ENCODE data around the gene IQCN. TPM values are rescaled to one million over a fixed set of nuclear protein-coding genes. Genes with fewer than 3 reads are reported as not detected.

Gene IQCN
- total and polyA plus RNA-seq, 2 experiments from 2014 or later, result 0.35 TPM; not detected in 1

- Histone ChIP-seq H3K27ac (ENCODE audit: low read depth) (no peak overlapping the region), H3K4me3 (no peak overlapping the region), H2AFZ (no peak overlapping the region), H4K20me1 (replicated peaks; ENCODE audit: insufficient read depth) (no peaks in the 10 kb centered on the region), H3K9me2 (ENCODE audit: insufficient read depth) (peaks cover 6% of the 10 kb centered on the region; the same call in 1 of the 2 replicates), H3F3A (replicated peaks; ENCODE audit: low read depth) (peaks cover under 1% of the 10 kb centered on the region; the same call in 1 of the 2 replicates), H3K27me3 (ENCODE audit: insufficient read depth) (no peaks in the 10 kb centered on the region), H3K36me3 (ENCODE audit: insufficient read depth) (no peaks in the 10 kb centered on the region), H3K4me1 (ENCODE audit: insufficient read depth) (peaks cover 7% of the 10 kb centered on the region; the same call in 1 of the 2 replicates), H3K4me2 (no peak overlapping the region), H3K79me2 (replicated peaks; ENCODE audit: insufficient read depth) (no peaks in the 10 kb centered on the region)
- TF ChIP-seq EZH2phosphoT487 (IDR thresholded peaks at IDR 0.05; ENCODE audit: unreplicated experiment) (no peak), ETS1 (IDR thresholded peaks at IDR 0.05) (no peak), ZNF331 (CRISPR knock-in tag; IDR thresholded peaks at IDR 0.05; ENCODE audit: low read depth) (no peak), JUNB (IDR thresholded peaks at IDR 0.05; ENCODE audit: unreplicated experiment) (no peak), POLR2AphosphoS5 (IDR thresholded peaks at IDR 0.05; ENCODE audit: low read depth) (no peak), NANOG (IDR thresholded peaks at IDR 0.05; ENCODE audit: borderline replicate concordance) (no peak), STAT1 (IDR thresholded peaks at IDR 0.05; ENCODE audit: unreplicated experiment) (no peak), EZH2 (IDR thresholded peaks at IDR 0.05; ENCODE audit: low read depth, unreplicated experiment) (no peak)
- TF ChIP-seq, protein P1, sequence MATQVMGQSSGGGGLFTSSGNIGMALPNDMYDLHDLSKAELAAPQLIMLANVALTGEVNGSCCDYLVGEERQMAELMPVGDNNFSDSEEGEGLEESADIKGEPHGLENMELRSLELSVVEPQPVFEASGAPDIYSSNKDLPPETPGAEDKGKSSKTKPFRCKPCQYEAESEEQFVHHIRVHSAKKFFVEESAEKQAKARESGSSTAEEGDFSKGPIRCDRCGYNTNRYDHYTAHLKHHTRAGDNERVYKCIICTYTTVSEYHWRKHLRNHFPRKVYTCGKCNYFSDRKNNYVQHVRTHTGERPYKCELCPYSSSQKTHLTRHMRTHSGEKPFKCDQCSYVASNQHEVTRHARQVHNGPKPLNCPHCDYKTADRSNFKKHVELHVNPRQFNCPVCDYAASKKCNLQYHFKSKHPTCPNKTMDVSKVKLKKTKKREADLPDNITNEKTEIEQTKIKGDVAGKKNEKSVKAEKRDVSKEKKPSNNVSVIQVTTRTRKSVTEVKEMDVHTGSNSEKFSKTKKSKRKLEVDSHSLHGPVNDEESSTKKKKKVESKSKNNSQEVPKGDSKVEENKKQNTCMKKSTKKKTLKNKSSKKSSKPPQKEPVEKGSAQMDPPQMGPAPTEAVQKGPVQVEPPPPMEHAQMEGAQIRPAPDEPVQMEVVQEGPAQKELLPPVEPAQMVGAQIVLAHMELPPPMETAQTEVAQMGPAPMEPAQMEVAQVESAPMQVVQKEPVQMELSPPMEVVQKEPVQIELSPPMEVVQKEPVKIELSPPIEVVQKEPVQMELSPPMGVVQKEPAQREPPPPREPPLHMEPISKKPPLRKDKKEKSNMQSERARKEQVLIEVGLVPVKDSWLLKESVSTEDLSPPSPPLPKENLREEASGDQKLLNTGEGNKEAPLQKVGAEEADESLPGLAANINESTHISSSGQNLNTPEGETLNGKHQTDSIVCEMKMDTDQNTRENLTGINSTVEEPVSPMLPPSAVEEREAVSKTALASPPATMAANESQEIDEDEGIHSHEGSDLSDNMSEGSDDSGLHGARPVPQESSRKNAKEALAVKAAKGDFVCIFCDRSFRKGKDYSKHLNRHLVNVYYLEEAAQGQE (IDR thresholded peaks at IDR 0.05; ENCODE audit: unreplicated experiment), result no peak
- TF ChIP-seq, protein P2, sequence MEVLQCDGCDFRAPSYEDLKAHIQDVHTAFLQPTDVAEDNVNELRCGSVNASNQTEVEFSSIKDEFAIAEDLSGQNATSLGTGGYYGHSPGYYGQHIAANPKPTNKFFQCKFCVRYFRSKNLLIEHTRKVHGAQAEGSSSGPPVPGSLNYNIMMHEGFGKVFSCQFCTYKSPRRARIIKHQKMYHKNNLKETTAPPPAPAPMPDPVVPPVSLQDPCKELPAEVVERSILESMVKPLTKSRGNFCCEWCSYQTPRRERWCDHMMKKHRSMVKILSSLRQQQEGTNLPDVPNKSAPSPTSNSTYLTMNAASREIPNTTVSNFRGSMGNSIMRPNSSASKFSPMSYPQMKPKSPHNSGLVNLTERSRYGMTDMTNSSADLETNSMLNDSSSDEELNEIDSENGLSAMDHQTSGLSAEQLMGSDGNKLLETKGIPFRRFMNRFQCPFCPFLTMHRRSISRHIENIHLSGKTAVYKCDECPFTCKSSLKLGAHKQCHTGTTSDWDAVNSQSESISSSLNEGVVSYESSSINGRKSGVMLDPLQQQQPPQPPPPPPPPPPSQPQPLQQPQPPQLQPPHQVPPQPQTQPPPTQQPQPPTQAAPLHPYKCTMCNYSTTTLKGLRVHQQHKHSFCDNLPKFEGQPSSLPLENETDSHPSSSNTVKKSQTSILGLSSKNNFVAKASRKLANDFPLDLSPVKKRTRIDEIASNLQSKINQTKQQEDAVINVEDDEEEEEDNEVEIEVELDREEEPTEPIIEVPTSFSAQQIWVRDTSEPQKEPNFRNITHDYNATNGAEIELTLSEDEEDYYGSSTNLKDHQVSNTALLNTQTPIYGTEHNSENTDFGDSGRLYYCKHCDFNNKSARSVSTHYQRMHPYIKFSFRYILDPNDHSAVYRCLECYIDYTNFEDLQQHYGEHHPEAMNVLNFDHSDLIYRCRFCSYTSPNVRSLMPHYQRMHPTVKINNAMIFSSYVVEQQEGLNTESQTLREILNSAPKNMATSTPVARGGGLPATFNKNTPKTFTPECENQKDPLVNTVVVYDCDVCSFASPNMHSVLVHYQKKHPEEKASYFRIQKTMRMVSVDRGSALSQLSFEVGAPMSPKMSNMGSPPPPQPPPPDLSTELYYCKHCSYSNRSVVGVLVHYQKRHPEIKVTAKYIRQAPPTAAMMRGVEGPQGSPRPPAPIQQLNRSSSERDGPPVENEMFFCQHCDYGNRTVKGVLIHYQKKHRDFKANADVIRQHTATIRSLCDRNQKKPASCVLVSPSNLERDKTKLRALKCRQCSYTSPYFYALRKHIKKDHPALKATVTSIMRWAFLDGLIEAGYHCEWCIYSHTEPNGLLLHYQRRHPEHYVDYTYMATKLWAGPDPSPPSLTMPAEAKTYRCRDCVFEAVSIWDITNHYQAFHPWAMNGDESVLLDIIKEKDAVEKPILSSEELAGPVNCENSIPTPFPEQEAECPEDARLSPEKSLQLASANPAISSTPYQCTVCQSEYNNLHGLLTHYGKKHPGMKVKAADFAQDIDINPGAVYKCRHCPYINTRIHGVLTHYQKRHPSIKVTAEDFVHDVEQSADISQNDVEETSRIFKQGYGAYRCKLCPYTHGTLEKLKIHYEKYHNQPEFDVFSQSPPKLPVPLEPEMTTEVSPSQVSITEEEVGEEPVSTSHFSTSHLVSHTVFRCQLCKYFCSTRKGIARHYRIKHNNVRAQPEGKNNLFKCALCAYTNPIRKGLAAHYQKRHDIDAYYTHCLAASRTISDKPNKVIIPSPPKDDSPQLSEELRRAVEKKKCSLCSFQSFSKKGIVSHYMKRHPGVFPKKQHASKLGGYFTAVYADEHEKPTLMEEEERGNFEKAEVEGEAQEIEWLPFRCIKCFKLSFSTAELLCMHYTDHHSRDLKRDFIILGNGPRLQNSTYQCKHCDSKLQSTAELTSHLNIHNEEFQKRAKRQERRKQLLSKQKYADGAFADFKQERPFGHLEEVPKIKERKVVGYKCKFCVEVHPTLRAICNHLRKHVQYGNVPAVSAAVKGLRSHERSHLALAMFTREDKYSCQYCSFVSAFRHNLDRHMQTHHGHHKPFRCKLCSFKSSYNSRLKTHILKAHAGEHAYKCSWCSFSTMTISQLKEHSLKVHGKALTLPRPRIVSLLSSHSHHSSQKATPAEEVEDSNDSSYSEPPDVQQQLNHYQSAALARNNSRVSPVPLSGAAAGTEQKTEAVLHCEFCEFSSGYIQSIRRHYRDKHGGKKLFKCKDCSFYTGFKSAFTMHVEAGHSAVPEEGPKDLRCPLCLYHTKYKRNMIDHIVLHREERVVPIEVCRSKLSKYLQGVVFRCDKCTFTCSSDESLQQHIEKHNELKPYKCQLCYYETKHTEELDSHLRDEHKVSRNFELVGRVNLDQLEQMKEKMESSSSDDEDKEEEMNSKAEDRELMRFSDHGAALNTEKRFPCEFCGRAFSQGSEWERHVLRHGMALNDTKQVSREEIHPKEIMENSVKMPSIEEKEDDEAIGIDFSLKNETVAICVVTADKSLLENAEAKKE (CRISPR knock-in tag; IDR thresholded peaks at IDR 0.05), result no peak
- ATAC-seq (no peak), DNase-seq (ENCODE audit: low spot score) (no peak)
- peaks cover 4% of the 10 kb centered on the region for H3K4me1 Mint-ChIP-seq
- peaks cover 9% of the 10 kb centered on the region; the same call in 1 of the 3 replicates for H3K9me3 Mint-ChIP-seq
- peaks cover 15% of the 10 kb centered on the region for H3K27me3 Mint-ChIP-seq (ENCODE audit: insufficient read depth, low read depth, poor library complexity)
- no peaks in the 10 kb centered on the region; the same call in 2 of the 3 replicates for H3K36me3 Mint-ChIP-seq (ENCODE audit: low read depth)
- no peak overlapping the region for H3K27ac Mint-ChIP-seq
- H3K4me3 Mint-ChIP-seq, result no peak overlapping the region
Measured at GRCh38 chr19:18259893-18260292, 14.4 kb downstream of the IQCN start.
